GM19351 (cell line): ENCODE measurements around the gene SHE.
"Not testable (repeated sequence)": the region's sequence is repeated elsewhere in the genome, so short reads cannot be mapped to it uniquely, and the experiment has no call there.

Experiments used
- ATAC-seq: cut with Tn5 transposase; IDR thresholded peaks from one replicate; pipeline ENCODE4 v1.9.1; 2021; ENCODE audit warnings: mild to moderate bottlenecking, moderate library complexity; ENCODE audit not compliant: unreplicated experiment

SHE gene

DNA sequence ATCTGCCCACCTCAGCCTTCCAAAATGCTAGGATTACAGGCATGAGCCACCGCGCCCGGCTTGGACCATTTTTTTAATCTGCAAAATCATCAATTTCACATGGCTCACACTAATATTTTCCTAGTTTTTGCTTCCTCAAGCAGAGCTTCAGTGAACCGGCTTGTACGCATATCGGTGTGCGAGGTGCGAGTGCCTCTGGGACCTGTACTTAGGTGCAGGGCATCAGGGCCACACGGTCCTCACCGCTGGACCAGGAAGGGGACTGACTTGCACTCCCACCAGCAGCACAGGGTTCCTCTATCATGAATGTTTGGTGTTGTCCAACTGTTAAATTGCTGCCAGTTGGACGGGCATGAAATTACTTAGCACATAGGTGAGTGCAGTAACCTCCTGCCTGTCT is 15.4 kb upstream of the SHE start:
- no peak for ATAC-seq

DNA sequence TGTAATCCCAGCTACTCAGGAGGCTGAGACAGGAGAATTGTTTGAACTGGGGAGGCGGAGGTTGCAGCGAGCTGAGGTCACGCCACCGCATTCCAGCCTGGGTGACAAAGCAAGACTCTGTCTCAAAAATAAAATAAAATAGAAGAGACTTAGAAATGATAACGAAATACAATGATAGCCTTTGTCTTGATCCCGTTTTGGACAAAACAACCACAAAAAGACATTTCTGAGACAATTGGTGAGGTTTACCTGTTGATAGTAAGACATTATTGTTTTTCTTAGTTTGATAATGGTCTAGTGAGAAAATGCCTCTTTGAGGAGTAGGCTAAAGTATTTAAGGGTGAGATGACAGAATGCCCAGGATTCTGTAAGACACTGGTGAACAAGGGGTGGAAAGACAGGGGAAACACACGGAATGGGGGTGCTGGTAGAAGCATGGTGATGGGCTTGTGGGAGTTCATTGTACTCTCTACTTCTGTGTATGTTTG is 11.9 kb upstream of the SHE start:
- ATAC-seq: no peak

- no peak for ATAC-seq
Observed at GRCh38 chr1:154512760-154513159, 10.5 kb upstream of the SHE start.

DNA sequence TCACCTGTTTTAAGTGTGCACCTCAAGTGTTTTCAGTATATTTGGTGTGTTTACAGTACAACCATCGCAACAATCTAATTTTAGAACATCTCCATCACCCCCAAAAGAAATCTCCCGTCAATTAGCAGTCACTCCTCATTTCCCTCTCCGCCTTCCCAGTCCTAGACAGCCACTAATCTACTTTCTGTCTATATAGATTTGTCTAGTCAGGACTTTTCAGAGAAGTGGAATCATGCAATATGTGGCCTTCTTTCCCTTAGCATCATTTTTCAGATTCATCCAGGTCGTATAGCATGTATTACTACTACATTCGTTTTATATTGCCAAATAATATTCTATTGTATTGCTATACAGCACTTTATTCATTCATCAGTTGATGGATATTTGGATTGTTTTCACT is 1.7 kb upstream of the SHE start:
- ATAC-seq: no peak

GRCh38 chr1:154502744-154503115 is 518 bp upstream of the SHE start:
- ATAC-seq: no peak

DNA sequence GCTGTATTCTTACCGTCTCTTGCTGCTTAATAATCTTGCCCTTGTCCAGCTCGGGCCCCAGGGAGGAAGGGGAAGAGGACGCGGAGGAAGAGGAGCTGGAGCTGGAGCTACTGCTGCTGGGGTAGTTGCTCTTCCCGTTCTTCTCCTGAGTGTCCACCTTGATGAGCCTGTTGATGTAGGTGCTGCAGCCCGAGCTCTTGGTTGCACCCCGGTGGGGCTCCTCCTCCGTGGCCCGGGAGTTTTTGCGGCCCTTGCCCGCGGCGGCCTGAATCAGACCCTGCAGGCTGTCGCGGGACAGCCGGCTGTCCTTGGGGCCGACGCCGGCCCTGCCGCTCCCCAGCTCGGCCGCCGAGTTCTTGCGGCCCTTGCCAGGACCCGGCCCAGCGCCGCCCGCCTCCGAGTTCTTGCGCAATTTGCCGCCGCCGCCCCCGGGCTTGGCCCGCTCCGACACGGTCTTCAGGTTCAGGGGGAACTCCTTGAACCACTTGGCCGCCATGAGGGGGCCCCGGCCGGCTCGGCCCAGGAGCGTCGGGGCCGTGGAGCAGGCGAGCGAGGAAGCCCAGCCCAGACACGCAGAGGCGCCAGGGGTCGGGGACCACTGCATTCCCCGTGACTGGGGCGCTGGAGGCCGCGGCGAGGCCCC is 668 bp downstream of the SHE start:
- no peak for ATAC-seq

DNA sequence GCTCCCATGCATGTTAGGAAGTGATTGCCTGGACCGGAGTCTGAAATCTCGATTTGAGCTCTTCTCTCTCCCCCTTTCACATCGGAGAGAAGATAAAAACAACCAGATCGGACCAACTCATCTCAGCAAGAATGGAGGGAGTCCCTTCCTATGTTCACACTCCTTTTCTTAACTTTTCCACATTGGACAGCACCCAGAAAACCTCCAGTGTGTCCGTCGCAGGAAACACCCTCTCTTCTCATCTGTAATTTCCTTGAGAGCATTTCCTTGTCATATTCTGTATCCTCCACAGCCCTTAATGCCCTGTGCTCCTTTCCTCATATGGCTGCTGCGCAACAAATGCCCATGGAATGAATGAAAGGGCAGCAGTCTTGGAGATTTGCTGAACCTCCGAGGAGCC is 1.7 kb downstream of the SHE start:
- no peak for ATAC-seq

GRCh38 chr1:154499446-154499845 is 2.8 kb downstream of the SHE start:
- no peak for ATAC-seq

DNA sequence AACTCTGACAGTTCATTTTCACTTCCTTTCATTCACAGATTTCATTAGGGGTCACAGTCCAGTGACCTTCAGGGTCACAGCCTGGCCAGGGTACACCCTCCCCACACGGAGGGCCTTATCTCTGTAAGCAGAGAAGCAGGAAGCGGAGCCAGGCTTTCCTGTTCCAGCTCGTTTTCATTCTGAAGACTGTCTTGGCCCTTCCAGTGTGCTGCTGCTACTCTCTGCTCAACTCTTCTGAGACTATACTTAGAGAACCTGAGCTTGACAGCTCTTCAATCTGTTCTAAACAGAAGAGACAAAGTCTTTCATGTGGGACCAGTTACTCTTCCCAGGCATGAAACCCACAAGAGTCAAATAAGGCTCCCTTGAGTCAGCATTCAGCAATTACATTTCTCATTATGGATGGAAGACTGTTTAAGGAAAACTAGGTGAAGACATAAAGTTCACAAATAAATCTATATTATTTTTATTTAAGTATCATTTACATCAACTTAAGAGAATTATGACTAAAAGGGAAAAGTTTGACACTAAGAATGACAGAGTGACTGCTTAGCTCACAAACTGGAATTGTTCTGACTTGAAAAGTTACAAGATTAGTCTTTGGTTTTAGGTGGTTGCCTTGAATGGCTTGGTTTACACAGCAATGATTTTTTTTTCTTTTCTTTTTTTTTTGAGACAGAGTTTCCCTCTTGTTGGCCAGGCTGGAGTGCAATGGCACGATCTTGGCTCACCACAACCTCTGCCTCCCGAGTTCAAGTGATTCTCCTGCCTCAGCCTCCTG is 5.0 kb downstream of the SHE start:
- ATAC-seq: no peak

DNA sequence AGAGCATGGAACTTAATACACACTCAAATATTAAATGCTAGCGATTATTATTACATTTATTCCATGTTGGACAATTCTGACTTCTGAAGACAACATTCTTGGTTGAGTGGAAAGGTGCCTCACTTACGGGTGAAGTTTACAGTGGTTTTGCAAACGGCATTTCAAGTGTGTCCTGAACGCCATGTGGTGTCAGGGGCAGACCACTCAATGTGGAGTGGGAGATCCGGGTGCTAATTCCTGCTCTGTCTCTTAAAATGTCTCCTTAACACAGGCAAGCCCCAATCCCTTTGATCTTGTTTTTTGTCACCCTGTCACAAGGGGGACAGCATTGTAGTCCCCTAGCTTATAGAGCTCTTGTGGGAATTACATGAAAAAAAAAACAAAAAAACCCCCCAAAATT is 5.8 kb downstream of the SHE start:
- ATAC-seq: no peak

- ATAC-seq: no peak
Observed at GRCh38 chr1:154495496-154496273, 6.5 kb downstream of the SHE start.

DNA sequence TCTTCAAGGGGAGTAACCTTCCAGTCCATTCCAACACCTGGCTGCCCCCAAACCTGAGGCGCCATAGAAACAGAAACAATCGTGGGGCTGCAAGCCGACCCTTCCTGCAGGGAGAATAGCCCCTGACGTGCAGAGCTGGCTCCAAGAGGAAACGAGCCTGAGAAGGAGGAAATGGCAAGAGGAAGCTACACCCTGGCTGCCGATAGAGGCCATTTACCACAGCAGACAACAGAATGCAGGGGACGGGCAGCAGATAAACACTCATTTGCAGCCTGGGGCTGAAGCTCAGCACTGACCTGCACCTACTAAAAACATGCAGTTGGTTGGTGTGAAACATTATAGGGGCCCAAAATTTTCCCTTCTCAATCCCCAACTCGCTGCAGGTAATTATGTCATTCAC is 8.9 kb downstream of the SHE start:
- no peak for ATAC-seq

DNA sequence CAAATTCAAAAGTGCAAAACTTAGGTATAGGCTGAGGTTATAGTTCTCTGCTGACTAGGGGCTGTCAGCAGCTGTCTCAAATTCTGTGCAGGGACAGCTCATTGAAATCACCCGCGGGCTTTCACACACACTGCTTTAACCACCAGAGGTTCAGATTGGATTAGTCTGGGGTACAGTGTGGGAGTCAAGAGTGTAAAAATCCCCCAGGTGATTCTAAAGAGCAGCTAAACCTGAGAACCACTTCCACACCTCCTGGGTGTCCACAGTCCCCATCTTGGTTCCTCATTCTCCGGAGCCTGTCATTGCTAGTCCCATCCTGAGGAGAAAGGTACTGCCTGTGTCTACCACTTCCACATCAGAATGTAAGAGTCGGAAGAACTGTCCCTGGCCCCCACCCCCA is 10.1 kb downstream of the SHE start:
- ATAC-seq: no peak

GRCh38 chr1:154490317-154490716 is 11.9 kb downstream of the SHE start:
- no peak for ATAC-seq

- ATAC-seq: no peak
Observed at GRCh38 chr1:154489695-154490274, 12.4 kb downstream of the SHE start.

DNA sequence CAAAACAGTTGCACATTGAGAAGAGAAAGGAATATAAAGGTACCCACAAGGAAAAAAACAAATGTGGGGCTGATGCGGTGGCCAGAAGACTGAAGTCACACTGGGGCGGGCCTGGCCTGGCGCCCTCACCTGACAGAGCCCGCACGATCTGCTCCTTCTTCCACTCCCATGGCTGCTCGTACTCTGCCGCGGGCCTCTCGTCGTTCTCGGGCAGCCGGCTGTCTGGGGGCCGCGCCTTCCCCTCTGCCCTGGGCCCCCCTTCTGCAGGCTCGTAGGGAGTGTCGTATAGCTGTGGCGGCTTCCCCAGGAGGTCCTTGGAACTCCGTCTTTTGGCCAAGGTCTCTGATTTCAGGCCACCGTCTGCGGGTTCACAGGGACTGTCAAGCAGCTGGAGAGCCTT is 13.3 kb downstream of the SHE start:
- no peak for ATAC-seq

- ATAC-seq: not testable (repeated sequence)
Observed at GRCh38 chr1:154486756-154487155, 15.5 kb downstream of the SHE start.

- ATAC-seq: no peak
Observed at GRCh38 chr1:154485910-154486496, 16.2 kb downstream of the SHE start.

GRCh38 chr1:154485106-154485505 is 17.1 kb downstream of the SHE start:
- ATAC-seq: no peak

GRCh38 chr1:154483941-154484803 is 18.0 kb downstream of the SHE start:
- ATAC-seq: no peak
